Measurements from ENCODE around the gene PVR.
"Not testable (repeated sequence)": the region's sequence is repeated elsewhere in the genome, so short reads cannot be mapped to it uniquely, and the experiment has no call there.

Gene PVR

DNA sequence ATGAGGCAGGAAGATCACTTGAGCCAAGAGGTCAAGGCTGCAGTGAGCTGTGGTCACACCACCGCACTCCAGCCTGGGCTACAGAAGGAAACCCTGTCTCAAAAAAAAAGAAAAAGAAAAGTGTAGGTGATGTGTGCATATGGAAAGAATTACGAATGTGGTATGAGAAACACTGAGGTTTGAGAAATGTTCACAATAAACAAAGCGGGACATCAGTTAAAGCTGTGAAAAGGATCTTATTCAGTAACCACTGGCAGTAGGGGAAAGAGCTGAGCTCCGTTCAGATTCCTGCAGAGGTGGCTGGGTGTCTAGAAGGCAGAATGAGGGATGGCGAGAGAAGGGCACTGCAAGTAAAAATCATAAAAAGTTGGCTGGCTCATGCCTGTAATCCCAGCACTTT is 34.5 kb upstream of the PVR start:
- no peak overlapping the region for H3K27ac ChIP-seq
- TF ChIP-seq, protein P1, sequence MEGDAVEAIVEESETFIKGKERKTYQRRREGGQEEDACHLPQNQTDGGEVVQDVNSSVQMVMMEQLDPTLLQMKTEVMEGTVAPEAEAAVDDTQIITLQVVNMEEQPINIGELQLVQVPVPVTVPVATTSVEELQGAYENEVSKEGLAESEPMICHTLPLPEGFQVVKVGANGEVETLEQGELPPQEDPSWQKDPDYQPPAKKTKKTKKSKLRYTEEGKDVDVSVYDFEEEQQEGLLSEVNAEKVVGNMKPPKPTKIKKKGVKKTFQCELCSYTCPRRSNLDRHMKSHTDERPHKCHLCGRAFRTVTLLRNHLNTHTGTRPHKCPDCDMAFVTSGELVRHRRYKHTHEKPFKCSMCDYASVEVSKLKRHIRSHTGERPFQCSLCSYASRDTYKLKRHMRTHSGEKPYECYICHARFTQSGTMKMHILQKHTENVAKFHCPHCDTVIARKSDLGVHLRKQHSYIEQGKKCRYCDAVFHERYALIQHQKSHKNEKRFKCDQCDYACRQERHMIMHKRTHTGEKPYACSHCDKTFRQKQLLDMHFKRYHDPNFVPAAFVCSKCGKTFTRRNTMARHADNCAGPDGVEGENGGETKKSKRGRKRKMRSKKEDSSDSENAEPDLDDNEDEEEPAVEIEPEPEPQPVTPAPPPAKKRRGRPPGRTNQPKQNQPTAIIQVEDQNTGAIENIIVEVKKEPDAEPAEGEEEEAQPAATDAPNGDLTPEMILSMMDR (conservative IDR thresholded peaks at IDR 0.05), result no peak
- no peak for TF ChIP-seq ZFX (IDR thresholded peaks at IDR 0.05)

DNA sequence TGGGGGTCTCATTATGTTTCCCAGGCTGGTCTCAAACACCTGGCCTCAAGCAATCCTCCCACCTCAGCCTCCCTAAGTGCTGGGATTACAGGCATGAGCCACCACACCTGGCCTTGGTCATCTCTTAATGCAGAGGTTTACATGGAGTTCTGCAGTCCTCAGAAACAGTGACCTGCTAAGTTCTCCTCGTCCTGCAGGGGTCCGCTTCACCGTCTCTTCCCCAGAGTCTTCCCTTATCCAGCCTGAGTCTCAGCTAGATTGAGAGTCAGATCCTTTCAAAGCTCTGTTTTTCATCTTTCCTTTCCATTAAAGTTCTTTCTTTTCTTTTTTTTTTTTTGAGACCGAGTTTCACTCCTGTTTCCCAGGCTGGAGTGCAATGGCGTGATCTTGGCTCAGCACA is 33.2 kb upstream of the PVR start:
- not testable (repeated sequence) for H3K27ac ChIP-seq

DNA sequence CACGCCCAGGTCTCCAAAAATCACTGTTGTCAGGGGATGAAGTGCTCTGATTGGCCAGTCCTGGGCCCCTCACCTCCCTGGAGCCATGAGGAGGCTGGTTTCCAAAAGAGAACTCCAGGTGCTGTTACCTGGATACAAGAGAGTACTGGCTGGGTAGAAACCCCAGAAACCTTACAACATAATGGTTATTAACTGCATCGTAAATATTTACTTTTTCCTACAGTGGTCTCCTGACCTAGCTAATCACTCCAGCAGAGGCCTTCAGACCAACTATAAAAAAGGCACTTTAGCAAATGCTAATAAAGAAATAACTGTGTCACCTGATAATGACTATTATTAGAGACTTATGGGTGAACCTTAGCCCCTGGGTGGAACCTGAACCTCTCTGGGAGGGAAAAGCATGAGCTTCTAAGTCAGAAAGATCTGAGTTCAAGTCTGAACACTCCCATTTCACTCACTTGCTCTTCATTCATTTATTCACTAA is 31.9 kb upstream of the PVR start:
- no peak overlapping the region for H3K27ac ChIP-seq
- TF ChIP-seq ZFX (IDR thresholded peaks at IDR 0.05), result no peak
- TF ChIP-seq, protein P1 (conservative IDR thresholded peaks at IDR 0.05), result no peak

More for the DNA sequence above, 33.2 kb upstream of the PVR start:
- TF ChIP-seq, protein P1 (conservative IDR thresholded peaks at IDR 0.05), result peak; percentile 30

DNA sequence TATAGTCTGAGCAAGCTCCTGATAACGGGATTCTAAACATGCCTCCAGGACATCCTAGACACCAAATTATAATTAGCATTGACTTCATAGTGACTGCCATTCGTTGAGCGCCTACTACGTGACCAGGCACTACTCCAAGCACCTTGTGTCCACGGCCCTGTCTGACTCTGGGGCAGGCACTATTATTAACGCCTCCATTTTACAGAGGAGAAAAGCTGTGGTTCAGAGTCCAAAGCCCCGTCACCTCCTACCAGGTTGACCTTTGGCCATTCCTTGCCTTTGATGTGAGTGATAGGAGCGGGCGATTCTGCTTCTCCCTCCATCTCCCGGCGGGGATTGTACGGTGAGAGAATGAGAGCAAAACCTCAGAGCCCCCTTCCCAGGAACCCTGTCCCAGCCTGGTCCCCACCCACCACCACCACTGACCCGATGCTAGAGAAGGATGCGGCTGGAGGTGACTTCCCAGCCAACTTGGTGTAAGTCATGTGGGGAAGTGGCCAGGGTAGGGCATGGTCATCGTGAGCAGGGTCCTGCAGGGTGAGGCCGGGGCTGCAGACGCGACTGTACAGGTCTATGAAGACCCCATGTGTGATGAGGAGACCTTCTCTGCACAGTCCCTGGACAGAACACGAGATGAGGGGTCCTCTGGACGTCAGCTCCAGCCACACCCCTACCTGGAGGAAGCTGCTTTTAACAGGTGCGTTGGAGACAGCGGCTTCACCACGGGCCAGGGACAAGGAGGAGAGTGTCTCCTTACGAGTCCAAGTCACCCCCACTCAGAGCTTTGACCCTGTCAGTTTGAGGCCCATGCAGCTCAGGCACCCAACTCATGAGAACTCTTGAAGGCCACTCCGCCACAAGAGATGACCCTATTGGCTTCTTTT is 30.2 kb upstream of the PVR start, which contains the start of gene IGSF23:
Gene IGSF23, plus strand, starts transcription at position 269 of the 884 bp plus-strand sequence. Its CDS starts 83 bp downstream, at position 352.
- no peak within 1 kb of the TSS for H3K27ac ChIP-seq
- TF ChIP-seq, protein P1 (conservative IDR thresholded peaks at IDR 0.05), result no peak
- no peak for TF ChIP-seq ZFX (IDR thresholded peaks at IDR 0.05)

DNA sequence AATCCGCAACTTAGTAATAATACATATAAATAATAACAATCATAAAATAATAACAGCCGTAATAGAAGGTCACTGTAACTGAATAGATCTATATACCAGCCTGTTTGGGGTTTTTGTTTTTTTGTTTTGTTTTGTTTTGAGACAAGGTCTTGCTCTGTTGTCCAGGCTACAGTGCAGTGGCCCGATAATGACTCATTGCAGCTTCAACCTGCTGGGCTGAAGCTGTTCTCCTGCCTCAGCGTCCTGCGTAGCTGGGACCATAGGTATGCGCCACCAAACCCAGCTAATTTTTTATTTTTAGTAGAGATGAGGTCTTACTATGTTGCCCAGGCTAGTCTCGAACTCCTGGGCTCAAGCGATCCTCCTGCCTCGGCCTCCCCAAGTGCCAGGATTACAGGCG is 29.4 kb upstream of the PVR start:
- TF ChIP-seq ZFX (IDR thresholded peaks at IDR 0.05), result no peak
- TF ChIP-seq, protein P1 (conservative IDR thresholded peaks at IDR 0.05), result no peak
- H3K27ac ChIP-seq, result no peak overlapping the region

DNA sequence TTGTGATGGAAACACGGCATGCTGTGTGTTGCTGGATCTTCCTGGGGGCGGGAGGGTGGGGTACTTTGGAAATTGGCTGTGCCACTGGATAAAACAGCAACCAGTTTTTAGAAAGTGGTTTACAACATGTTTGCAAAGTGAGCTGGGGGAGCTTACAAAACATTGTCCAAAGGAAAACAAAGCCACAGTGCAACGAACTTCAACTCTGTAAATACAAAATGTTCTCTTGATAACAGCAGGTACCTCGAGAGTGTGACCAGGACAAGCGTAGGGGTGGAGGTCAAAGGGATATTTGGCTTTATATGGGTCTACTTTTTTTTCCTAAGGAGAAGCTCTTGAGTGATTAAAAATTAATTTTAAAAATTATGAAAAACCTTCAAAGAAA is 27.9 kb upstream of the PVR start:
- no peak overlapping the region for H3K27ac ChIP-seq
- no peak for TF ChIP-seq ZFX (IDR thresholded peaks at IDR 0.05)
- TF ChIP-seq, protein P1 (conservative IDR thresholded peaks at IDR 0.05), result no peak

DNA sequence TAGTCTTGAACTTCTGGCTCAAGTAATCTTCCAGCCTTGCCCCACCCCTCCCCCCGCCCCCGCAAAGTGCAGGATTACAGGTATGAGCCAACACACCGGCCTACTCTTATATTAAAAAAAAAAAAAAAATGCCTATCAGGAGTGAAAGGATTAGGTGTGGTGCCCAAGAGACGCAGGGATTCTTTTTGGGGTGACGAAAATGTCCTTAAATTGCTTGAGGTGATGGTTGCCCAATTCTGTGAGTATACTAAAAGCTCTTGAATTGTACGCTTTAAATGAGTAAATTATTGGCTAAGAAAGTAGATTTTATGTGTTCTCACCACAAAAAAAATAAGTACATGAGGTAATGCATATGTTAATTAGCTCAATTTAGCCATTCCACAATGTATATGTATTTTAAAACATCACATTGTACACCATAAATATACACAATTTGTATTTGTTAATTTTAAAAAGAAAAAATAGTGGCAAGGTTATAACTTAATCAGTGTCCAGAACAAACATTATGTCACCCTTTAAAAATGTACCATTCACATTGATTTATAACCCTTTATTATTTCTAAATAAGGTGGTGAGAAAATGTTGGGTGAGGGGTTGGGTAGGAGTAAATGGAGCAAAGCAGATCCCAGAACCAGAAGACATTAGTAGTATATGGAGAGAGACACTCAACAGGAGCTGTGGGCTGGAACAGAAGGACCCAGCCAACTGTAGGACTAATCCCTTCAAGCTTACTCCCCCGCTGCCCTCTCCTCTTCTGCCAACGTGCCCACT is 26.4 kb upstream of the PVR start:
- no peak overlapping the region for H3K27ac ChIP-seq
- TF ChIP-seq, protein P1 (conservative IDR thresholded peaks at IDR 0.05), result no peak
- TF ChIP-seq ZFX (IDR thresholded peaks at IDR 0.05), result no peak

Data from C4-2B (cell line).